ENCODE measurements around the gene PRKCE. TPM values are rescaled to one million over a fixed set of nuclear protein-coding genes. Genes with fewer than 3 reads are reported as not detected.

The PRKCE gene
- total RNA-seq, 1 donor from 2014 or later = 4.6 TPM

GRCh38 chr2:45707661-45708060 lies 56.2 kb downstream of the PRKCE start:
- no peak overlapping the region for H3K27ac ChIP-seq
- peaks cover 7 to 11% of the 10 kb centered on the region in 2 donors for H3K4me1 ChIP-seq
- DNase-seq (ENCODE audit: low spot score in 2 of 2) = no peak

GRCh38 chr2:45708501-45708900 lies 57.0 kb downstream of the PRKCE start:
- no peaks in the 10 kb centered on the region for H3K27me3 ChIP-seq
- no peak overlapping the region for H3K27ac ChIP-seq
- H3K4me3 ChIP-seq = no peak overlapping the region
- H3K4me1 ChIP-seq = peaks cover 7 to 11% of the 10 kb centered on the region in 2 donors
- H3K9me3 ChIP-seq = no peaks in the 10 kb centered on the region
- no peak for TF ChIP-seq CTCF (IDR thresholded peaks at IDR 0.05)
- no peak for DNase-seq (ENCODE audit: low spot score in 2 of 2)
- no peaks in the 10 kb centered on the region for H3K36me3 ChIP-seq
- intact Hi-C loops (cut with DNase I) = no loop called here

More at GRCh38 chr2:45707661-45708060, 56.2 kb downstream of the PRKCE start:
- intact Hi-C loops (cut with DNase I) = no loop called here
- Histone ChIP-seq H3K36me3 (no peaks in the 10 kb centered on the region), H3K4me3 (no peak overlapping the region), H3K9me3 (no peaks in the 10 kb centered on the region), H3K27me3 (no peaks in the 10 kb centered on the region)
- no peak for TF ChIP-seq CTCF (IDR thresholded peaks at IDR 0.05)

- DNase-seq (ENCODE audit: low spot score in 2 of 2) = no peak
- intact Hi-C loops (cut with DNase I) = no loop called here
- TF ChIP-seq CTCF (IDR thresholded peaks at IDR 0.05) = no peak
- Histone ChIP-seq H3K27me3 (no peaks in the 10 kb centered on the region), H3K9me3 (no peaks in the 10 kb centered on the region), H3K36me3 (no peaks in the 10 kb centered on the region), H3K27ac (no peak overlapping the region), H3K4me1 (peaks cover 7 to 11% of the 10 kb centered on the region in 2 donors), H3K4me3 (no peak overlapping the region)
These were observed 57.7 kb downstream of the PRKCE start for GRCh38 chr2:45709137-45709536.

DNA sequence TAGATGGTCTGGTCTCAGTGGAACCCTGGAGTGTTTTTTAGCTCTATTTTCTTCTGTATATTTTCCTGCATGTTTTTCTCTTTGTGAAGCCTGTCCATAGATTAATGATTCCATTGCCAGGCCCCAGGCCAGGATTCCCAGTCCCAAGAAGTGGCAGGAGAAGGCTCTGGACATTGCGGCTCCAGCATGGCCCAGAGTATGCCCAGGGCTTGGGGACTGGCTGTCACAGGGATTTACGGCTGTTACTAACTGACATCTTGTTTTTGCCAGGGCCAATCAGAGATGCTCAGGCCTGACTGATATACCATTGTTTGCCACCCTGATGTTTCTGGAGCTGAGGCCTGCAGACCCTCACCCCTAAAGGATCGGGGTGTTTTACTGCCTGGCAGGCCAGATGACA lies 59.0 kb downstream of the PRKCE start:
- no peak overlapping the region for H3K4me3 ChIP-seq
- no peaks in the 10 kb centered on the region for H3K27me3 ChIP-seq
- H3K9me3 ChIP-seq = no peaks in the 10 kb centered on the region
- intact Hi-C loops (cut with DNase I) = no loop called here
- DNase-seq (ENCODE audit: low spot score in 2 of 2) = no peak
- no peak overlapping the region for H3K27ac ChIP-seq
- H3K4me1 ChIP-seq = peaks cover 6 to 9% of the 10 kb centered on the region in 2 donors
- TF ChIP-seq CTCF (IDR thresholded peaks at IDR 0.05) = no peak
- no peaks in the 10 kb centered on the region for H3K36me3 ChIP-seq

GRCh38 chr2:45711224-45711623 lies 59.7 kb downstream of the PRKCE start:
- Histone ChIP-seq H3K4me3 (no peak overlapping the region), H3K27me3 (no peaks in the 10 kb centered on the region), H3K27ac (no peak overlapping the region), H3K9me3 (no peaks in the 10 kb centered on the region), H3K4me1 (peaks cover 0 to 3% of the 10 kb centered on the region in 2 donors), H3K36me3 (no peaks in the 10 kb centered on the region)
- DNase-seq (ENCODE audit: low spot score in 2 of 2) = no peak
- TF ChIP-seq CTCF (IDR thresholded peaks at IDR 0.05) = no peak
- intact Hi-C loops (cut with DNase I) = no loop called here

DNA sequence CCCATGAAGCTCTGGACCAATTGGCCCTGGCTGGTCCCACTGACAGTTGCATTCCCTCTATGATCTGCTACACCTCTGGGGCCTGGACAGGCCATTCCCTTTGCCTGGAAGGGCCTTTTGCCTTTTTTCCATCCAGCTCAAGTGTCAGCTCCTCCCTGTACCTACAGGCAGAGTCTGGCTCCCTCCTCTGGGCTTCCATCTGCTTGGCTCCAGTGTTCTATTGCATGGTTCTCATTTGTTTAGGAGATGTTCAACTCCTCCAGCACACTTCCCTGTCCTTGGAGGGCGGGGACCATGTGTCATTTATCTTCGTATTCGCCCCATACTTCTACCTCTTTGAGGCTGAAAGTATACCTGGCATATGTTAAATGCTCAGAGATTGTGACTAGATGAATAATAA lies 61.1 kb downstream of the PRKCE start:
- no peak for DNase-seq (ENCODE audit: low spot score in 2 of 2)
- H3K4me1 ChIP-seq = no peaks in the 10 kb centered on the region
- TF ChIP-seq CTCF (IDR thresholded peaks at IDR 0.05) = no peak
- no peak overlapping the region for H3K27ac ChIP-seq
- intact Hi-C loops (cut with DNase I) = no loop called here
- H3K27me3 ChIP-seq = no peaks in the 10 kb centered on the region
- H3K9me3 ChIP-seq = no peaks in the 10 kb centered on the region
- no peak overlapping the region for H3K4me3 ChIP-seq
- H3K36me3 ChIP-seq = no peaks in the 10 kb centered on the region

All from ascending aorta (tissue), 2 donors.